ENCODE results near the gene COG1.
"Not testable (repeated sequence)": the region's sequence is repeated elsewhere in the genome, so short reads cannot be mapped to it uniquely, and the experiment has no call there.

Gene COG1, protein sequence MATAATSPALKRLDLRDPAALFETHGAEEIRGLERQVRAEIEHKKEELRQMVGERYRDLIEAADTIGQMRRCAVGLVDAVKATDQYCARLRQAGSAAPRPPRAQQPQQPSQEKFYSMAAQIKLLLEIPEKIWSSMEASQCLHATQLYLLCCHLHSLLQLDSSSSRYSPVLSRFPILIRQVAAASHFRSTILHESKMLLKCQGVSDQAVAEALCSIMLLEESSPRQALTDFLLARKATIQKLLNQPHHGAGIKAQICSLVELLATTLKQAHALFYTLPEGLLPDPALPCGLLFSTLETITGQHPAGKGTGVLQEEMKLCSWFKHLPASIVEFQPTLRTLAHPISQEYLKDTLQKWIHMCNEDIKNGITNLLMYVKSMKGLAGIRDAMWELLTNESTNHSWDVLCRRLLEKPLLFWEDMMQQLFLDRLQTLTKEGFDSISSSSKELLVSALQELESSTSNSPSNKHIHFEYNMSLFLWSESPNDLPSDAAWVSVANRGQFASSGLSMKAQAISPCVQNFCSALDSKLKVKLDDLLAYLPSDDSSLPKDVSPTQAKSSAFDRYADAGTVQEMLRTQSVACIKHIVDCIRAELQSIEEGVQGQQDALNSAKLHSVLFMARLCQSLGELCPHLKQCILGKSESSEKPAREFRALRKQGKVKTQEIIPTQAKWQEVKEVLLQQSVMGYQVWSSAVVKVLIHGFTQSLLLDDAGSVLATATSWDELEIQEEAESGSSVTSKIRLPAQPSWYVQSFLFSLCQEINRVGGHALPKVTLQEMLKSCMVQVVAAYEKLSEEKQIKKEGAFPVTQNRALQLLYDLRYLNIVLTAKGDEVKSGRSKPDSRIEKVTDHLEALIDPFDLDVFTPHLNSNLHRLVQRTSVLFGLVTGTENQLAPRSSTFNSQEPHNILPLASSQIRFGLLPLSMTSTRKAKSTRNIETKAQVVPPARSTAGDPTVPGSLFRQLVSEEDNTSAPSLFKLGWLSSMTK

GRCh38 chr17:73192894-73193701, at the start of gene COG1:
Gene COG1 (plus strand): TSS chr17:73193055. CDS start chr17:73193070, 15 bp downstream.
- peak; percentile 89 for DNase-seq

DNA sequence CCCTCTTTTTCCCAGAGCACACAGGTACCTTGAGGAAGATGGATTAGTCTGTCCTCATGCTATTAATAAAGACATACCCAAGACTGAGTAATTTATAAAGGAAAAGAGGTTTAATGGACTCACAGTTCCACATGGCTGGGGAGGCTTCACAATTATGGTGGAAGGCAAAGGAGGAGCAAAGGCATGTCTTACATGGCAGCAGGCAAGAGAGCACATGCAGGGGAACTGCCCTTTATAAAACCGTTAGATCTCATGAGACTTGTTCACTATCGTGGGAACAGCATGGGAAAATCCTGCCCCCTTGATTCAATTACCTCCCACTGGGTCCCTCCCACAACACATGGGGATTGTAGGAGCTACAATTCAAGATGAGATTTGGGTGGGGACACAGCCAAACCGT, 48.6 kb upstream of the COG1 start:
- not testable (repeated sequence) for DNase-seq

GRCh38 chr17:73145641-73146040, 47.2 kb upstream of the COG1 start:
- no peak for DNase-seq

- not testable (repeated sequence) for DNase-seq
These were observed 45.1 kb upstream of the COG1 start for GRCh38 chr17:73147791-73148190.

- no peak for DNase-seq
These were observed 44.1 kb upstream of the COG1 start for GRCh38 chr17:73148540-73149334.

DNA sequence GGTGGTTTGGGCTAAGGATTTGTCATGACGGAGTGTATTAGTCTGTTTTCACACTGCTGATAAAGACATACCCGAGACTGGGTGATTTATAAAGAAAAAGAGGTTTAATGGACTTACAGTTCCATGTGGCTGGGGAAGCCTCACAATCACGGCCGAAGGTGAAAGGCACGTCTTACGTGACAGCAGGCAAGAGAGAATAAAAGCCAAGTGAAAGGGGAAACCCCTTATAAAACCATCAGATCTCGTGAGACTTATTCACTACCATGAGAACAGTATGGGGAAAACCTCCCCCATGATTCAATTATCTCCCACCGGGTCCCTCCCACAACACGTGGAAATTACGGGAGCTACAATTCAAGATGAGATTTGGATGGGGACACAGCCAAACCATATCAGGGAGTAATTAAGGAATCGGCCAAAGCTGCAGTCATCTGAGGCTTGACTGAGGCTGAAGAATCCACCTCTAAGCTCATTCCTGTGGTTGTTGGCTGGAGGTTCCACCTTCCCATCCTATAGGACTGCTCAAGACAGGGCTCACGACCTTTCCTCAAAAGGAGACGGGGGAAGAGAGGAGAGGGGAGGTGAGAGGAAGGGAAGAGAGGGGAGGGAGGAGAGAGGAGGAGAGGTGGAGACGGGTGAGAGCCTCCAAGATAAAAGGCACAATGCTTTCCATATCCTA, 42.1 kb upstream of the COG1 start:
- DNase-seq = not testable (repeated sequence)

GRCh38 chr17:73151916-73152632, 40.8 kb upstream of the COG1 start:
- DNase-seq = no peak

DNA sequence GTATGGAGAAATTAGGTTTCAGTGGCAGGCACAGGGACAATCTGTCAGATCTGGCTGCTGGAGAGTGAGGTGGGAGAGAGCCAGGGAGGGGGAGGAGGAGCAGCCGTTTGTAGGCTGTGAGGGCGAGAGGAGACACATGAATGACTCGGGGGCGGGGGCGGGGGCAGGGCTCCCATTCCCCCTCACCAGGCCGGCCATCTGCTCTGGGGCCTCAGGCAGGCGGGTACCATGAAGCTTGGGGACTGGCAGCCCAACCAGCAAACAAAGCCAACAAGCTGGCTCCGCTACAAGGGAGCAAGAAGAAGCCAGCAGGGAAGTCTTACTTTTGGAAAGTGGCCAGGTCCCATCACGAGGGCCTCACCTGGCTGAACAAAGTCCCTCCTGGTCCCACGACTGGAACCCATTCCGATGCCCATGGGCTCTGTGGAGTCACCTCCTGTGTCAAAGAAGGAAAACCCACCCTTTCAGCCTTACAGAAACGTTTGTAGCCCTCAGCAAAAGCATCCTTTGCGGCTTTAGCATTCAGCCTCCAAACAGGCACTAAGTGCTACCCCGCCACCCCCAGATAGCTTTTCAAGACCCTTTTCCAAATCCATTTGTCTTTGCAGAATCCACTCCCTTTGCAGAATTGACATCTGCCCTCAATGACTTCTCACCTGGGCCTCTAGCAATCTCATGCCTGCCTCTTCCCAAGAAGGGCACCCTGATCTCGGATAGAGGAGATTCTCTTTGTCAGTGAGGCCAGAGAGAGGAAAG, 37.3 kb upstream of the COG1 start:
- DNase-seq = no peak

- DNase-seq = peak; percentile 65
These were observed 36.6 kb upstream of the COG1 start for GRCh38 chr17:73156166-73156840.

GRCh38 chr17:73156887-73157520, 35.9 kb upstream of the COG1 start:
- no peak for DNase-seq

DNA sequence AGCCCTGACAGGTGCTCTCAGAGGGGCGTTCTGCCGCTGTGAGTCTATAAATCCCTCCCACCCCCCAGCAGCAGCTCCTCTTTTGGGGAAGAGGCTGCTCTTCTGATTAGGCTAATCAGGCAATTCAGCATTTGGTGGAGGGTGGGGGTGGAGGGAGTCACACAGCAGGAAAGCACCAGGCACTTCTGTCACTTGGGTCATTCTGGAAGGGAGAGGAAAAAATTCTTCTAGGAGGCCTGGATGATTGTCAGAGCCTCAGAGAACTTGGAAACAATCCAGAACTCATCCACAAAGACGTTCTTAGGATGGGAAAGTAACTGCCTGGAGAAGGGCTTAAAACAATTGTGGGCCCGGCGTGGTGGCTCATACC, 35.3 kb upstream of the COG1 start:
- DNase-seq = no peak

DNA sequence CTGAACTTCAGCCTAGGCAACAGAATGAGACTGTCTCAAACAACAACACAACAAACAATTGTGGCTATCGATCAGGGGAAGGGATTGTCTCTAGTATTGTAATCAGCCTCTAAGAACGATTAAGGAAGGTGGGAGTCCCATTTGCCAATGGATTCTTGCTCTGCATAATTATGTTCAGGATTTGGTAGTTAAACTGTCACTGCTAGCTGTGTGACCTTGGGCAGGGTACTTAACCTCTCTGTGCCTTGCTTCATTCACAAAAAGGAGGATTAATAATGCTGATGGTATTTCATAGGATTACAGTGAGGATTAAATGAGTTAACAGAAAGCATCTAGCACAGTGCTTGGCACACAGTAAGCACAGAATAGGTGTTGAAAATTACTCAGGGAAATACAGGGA, 34.7 kb upstream of the COG1 start:
- no peak for DNase-seq

GRCh38 chr17:73160980-73161630, 31.8 kb upstream of the COG1 start:
- DNase-seq = no peak

DNA sequence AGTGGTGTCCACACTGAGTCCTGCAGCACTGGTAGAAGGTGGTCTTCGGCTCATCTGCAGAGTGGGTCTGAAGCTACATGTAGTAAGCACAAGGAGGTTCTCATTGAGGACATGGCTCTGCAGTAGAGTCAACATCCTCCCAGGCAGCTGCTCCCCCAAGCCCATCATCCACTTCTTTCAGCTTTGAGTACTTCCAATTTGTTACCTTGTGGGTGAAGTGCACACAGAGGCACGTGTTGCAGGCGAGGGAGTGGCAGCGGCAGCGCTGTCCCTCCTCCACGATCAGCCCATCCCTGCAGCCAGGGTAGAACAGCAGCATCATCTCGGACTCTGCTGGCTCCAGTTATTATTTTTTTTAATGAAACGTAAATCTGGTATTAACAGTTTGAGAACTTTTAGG, 29.8 kb upstream of the COG1 start:
- no peak for DNase-seq

DNA sequence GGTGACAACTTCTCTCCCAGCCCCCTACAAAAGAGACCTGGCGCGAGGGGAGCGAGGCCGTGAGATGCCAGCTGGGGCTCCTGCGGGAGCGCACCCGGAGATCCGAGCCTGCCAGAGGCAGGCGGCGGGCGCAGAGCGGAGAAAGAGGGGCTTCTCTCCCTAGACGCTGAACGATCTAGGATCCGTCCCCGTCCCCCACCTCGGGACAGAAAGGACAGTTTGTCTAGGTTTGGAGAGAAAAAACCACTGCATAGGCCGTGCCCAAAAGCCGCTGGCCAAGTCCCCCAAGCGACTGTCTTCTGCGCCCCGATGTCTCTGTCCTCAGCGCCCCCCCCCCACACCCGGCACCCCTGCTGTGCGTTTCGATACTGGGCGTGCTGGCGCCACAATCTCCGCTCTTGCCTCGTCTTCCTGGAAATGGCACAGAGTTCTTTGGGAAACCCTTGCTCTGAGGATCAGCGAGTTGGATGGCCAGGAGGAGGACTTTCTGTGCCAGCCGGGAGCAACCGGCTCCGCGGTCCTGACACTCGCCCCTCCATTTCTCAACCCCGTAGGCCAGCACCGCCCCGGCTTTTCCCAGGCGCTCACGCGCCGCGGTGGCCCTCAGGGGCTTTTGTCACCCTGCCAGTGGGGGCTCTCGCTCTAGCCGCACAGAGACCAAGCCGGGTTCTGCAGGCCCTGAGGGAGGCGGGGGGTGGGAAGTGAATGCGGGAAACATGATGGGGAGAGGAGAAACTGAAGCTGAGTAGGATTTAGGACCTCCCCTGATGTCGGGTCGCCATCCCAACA, 27.0 kb upstream of the COG1 start:
- no peak for DNase-seq

DNA sequence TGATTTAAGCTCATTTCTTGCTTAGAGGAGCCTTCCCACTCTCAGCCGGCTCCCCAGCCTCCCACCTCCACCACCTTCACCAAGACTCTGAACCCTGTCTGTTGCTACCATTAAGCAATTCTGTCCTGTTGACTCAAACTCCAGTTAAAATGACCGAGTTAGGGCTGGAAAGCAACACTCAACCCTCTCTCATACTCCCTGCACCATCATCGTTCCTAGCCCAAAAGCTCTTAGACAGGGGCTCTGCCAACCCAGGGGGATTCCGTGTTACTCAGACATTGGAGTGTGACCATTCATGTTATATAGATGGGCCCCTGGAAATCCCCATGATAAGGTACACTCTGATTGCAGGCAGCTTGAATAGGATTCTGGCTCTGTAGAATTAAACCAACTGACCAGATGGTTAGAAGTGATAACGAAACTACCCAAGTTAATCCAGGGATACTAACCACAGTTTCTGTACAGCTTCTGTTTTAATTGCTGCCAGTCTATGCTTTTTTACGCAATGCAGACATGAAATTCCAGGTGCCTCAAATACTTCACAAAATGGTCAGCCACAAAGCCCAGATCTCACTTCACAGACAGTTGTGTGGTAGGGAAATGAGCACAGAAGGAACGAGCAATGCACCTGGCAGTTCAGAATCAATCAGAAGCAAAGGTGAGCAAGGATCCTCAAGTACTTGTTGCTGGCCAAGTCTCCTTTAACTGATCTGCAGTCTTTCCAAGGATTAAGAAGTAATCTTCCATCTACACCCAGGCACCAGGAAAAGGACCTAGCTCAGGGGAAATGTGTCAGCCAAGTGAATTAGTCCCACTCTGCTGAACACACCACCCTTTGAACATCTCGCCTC, 25.9 kb upstream of the COG1 start:
- no peak for DNase-seq

DNA sequence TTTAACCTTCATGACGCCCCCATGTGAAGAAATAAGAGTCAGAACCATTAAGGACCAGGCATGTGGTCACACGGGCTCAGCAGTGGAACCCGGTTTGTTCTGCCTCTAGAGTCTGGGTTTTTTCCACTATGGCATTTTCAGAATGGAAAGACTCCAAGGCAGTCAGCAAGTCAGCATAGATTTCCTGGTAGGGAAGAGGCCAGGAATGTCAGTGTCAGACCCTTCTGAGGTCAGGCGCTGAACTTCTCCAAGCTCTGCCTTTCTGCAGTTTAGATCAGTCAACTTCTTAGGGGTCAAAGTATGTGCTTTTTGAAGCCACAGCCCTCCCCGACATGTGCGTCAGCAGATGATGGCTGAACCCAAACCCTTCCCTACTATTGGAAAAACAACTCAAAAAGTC, 24.2 kb upstream of the COG1 start:
- no peak for DNase-seq
